Spleen (tissue), 7 donors: ENCODE data around the gene DSG4.

Experiments used
- POLR2A ChIP-seq, 3 donors: fragments of 450-650 bp; IDR thresholded peaks; one replicate each; pipeline ENCODE4 v1.5.1; 2017; ENCODE audit warnings: antibody characterized with exemption in 3 of 3, mild to moderate bottlenecking in 1 of 3
- POLR2AphosphoS5 ChIP-seq, 3 donors: sonication (generic); formaldehyde crosslinking; IDR thresholded peaks; one replicate each; pipeline ENCODE4 v1.5.1; 2017; ENCODE audit warnings: antibody characterized with exemption in 3 of 3
- TF ChIP-seq, protein P1 (sequence below), 11 experiments: fragments of 200-600 bp in 7 of 11; fragments of 450-650 bp in 4 of 11; sonication (generic) in 4 of 11; IDR thresholded peaks in 8 of 11; conservative IDR thresholded peaks in 3 of 11; 1 replicate in 7 of 11; 2 replicates in 4 of 11; pipeline versions ENCODE4 v1.4.0 to v1.8.0; 2016 to 2021; ENCODE audit warnings: antibody characterized with exemption in 11 of 11, inconsistent platforms in 4 of 11, mild to moderate bottlenecking in 1 of 11
- donor health status: DM: no; HTN: no; CAD: no; lungs with moderate emphysema.
- donor health status: DM: no; HTN: no; CAD: no.
- donor health status: DM: no; HTN: no; CAD: no.

DNA sequence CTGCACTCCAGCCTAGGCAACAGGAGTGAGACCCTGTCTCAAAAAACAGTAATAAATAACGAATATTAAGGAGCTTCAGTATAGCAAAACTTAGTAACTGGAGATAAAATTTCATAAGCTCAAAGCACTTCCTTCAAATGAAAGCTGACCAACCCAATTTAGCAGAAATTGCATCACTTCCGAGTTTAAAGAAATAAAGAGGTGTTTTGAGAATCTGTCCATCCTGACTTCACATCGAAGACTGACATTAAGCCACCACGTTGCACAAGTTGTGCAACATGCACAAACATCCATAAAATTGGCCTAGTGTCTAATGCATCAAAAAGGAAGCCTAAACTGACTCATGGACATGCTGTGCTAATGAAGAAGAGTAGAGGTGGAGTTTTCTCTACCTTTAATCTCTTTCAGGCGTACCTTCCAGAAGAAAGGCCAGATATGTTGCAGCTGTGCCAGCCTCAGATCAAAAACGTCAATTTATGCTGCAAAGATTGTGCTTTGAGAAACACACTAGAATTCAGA, 63.3 kb downstream of the DSG4 start:
- TF ChIP-seq, protein P1, sequence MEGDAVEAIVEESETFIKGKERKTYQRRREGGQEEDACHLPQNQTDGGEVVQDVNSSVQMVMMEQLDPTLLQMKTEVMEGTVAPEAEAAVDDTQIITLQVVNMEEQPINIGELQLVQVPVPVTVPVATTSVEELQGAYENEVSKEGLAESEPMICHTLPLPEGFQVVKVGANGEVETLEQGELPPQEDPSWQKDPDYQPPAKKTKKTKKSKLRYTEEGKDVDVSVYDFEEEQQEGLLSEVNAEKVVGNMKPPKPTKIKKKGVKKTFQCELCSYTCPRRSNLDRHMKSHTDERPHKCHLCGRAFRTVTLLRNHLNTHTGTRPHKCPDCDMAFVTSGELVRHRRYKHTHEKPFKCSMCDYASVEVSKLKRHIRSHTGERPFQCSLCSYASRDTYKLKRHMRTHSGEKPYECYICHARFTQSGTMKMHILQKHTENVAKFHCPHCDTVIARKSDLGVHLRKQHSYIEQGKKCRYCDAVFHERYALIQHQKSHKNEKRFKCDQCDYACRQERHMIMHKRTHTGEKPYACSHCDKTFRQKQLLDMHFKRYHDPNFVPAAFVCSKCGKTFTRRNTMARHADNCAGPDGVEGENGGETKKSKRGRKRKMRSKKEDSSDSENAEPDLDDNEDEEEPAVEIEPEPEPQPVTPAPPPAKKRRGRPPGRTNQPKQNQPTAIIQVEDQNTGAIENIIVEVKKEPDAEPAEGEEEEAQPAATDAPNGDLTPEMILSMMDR (IDR thresholded peaks at IDR 0.05 in 8 of 11, conservative IDR thresholded peaks at IDR 0.05 in 3 of 11), result no peak
- no peak for TF ChIP-seq POLR2A (IDR thresholded peaks at IDR 0.05)
- no peak for TF ChIP-seq POLR2AphosphoS5 (IDR thresholded peaks at IDR 0.05)
